ENCODE results near the gene CHRNB2.

CHRNB2 gene

DNA sequence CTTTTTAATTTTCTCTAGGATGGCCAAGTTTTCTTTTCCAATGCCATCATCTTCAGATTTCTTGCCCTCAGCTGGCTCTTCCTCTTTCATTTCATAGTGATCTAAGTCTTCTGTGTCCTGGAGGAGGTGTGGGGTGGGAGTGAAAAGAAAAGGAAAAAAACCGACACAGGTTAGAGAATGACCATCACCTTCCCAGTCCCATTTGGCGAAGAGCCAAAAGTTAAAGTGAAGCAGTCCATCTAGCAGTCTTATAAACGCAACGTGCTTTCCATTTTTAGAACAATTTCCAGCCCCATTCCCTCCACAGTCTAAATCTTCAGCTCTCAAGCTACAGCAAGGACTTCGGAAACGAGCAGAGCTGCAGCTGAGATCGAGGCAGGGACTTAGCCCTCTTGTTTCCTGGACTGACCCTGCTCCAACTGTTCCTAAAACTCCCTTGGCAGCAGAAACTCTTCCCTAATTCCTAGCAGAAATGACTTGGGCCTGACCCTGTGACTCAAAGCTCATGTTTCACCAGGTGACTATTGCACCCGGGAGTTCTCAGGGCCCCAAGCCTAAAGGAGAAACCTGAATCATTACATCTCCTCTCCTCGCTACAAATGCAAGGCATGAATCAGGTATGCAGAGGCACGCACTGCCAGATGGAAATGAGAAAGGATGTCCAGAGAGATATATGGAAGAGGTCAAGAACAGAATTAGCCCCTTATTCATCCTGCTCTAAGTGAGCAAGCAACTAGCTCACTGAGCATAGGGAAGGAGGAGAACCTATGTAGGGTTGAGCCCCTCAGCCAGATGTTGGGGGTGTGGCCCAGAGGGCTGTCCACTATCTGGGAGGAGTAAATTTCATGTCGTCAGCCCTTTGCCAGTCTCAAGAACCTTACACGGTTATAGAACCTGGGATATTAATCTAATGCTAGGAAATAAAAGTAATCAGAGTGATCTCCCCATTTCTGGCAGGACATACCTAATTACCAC lies 14.2 kb upstream of the CHRNB2 start:
- DNase-seq (ENCODE audit: low read depth in 2 of 2, low spot score in 1 of 2) = no peak

DNA sequence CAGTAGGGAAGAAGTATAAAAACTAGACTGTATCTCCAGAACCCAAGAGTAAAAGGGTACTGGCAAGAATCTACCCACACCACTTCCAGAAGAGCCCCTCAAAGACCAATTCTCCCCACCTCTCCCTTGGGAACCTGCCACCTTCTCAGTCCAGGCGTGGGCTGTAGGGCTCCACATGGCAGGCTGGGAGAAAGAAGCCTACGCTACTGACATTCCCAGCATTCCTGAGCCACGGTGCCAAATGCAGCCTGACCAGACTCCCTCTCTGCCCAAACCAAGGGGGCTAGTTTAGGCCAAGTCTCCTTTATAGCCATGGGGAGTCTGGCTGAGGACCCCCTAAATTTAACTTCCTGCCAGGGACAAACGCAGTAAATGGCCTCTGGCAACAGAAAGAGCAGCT lies 11.2 kb upstream of the CHRNB2 start:
- no peak for DNase-seq (ENCODE audit: low read depth in 2 of 2, low spot score in 1 of 2)

DNA sequence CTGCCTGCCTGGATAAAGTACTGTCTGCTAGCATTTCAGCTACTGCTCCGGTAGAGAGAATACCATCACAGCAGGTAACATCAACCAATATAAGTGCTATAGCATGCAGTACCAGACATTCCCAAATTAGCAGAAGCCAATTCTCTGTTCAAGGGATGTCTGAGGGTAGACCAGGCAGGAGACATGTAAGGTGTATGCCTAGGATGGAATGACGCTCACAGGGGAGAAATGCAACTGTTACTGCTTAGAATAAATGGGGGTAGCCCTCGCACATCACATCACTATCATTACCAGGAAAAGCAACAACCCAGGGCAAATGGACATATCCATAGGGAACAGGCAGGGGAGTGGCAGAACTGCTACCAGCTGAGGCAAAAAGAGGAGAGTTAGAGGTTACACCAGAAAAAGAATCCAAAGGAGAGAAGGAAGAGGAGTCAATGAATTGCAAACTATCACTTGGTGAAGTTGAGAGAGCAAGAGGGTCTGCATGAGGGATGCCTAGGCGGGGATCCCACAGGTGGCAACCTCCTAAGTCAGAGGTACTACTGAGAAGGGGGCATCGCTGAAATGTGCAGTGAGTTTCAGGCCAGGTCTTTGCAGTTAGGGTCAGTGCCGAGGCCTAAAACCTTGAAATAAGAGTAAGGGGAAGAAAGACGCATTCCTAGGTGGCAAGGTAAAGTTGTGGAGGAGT lies 10.2 kb upstream of the CHRNB2 start:
- DNase-seq (ENCODE audit: low read depth in 2 of 2, low spot score in 1 of 2) = no peak

DNA sequence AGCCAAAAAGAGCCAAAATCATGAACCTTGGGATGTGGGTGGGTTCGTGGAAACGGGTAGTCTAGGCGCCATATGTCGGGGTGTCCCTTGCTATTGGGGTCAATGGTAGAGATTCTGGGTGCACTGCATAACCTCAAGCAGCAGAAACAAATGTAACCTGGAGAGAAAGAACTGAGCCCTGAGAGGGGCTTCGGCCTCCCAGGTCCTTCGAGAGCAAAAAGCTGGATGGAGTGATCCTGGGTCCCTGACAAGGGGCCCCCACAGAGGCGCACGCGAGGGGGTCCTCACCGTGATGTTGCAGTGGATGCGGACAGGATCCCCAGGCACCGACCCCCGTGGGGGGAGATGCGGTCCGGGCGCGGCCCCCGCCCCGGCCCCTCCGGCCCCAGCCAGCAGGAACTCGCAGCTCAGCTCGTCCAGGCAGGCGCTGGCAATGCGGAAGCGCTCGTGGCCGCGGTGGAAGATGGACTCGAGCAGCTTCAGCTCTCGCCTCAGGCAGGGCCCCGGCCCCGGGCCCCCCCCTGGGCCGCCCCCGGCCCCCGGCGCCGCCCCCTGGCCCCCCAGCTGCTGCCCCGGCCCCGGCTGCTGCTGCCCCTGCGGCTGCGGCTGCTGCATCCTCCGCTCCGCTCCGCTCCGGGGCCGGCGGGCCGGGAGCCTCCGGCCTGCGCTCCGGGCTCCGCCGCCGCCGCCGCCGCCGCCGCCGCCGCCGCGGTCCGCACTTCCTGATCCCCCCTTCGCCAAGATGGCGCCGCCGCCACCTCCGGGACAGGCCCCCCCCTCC lies 9.4 kb upstream of the CHRNB2 start, which contains the start of gene UBE2Q1:
UBE2Q1 (minus strand) TSS at position 724 of the 781 bp plus-strand sequence; CDS start at position 615, 109 bp downstream.
- peak; percentile 6 to 23 for DNase-seq (ENCODE audit: low read depth in 2 of 2, low spot score in 1 of 2)

DNA sequence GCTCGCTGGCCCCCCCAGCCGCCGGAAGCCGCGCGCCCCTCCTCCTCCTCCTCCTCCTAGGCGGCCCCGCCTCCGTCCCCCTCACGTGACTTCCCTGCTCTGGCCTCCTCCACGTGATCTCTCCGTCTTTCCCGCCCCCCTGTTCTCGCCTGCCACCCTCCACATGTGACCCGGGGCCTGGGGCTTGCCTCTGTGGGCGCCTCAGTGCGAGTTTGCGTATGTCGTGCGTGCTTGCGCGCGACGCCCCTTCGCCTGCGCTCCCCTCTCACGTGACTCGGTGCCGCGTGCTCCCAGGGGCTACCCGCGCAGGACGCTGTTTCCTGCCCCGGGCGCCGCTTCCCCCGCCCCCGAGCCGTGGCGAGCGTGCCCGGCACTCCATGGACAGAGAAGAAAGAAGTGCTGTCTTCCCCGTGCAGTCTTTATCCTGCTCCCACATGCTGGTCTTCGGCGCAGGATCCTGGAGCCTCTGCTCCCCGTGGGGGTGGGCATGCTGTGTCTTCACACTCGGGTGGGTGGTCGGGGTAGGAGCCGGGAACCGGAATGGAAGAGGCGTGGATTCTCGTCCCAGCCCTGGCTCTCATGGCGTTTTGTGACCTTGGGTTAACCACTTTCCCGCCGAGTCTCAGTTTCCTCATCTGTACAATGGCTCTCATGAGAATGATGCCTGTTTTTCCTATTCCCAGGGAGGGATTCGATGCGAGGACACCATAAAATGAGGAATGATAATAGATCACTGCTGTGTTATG lies 8.7 kb upstream of the CHRNB2 start:
- DNase-seq (ENCODE audit: low read depth in 2 of 2, low spot score in 1 of 2) = peak; percentile 97 to 99

DNA sequence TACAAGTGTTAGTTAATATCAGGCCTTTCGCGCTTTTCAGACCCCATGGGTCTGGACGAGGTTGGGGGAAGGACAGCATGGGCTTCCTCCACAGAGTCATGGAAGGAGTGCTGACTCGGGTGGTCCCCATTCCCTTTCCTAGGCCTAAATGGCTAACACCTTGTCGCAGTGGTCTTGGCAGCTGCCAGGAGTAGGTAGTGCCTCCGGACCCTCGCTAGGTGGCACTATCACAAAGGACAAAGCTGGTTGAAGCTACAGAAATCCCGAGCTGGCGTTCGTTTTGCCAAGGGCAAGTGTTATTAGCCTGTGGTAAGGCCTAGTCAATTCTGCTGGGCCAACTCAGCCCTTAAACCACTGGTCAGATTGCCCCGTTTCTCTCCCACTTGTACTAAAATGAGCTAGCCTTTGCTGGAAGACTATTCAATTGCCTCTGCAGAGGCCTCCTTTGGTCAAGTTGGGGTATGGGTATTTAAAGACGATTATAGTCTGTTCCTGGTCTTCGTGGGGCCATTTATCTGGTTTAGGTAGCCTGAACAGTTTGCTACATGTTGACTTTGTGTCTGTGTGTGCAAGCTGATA lies 8.0 kb upstream of the CHRNB2 start:
- peak; percentile 46 to 68 for DNase-seq (ENCODE audit: low read depth in 2 of 2, low spot score in 1 of 2)

DNA sequence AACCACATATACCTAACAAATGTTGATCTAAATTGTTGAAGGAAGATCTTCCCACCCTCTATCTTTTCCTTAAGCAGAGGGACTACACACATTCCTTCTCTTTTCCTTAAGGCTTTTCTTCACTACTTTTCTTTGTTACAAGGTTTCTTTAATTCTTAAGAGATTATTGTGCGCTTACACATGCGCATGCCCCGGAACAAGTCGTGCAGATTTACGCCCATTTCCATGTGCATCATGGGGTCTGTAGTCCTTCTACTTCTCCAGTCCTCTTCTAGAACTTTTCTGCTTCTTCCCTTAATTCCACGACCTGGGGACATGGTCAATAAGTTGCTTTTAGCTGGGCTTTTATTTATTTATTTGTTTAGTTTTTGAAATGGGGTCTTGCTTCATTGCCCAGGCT lies 1.7 kb upstream of the CHRNB2 start:
- DNase-seq (ENCODE audit: low read depth in 2 of 2, low spot score in 1 of 2) = no peak

DNA sequence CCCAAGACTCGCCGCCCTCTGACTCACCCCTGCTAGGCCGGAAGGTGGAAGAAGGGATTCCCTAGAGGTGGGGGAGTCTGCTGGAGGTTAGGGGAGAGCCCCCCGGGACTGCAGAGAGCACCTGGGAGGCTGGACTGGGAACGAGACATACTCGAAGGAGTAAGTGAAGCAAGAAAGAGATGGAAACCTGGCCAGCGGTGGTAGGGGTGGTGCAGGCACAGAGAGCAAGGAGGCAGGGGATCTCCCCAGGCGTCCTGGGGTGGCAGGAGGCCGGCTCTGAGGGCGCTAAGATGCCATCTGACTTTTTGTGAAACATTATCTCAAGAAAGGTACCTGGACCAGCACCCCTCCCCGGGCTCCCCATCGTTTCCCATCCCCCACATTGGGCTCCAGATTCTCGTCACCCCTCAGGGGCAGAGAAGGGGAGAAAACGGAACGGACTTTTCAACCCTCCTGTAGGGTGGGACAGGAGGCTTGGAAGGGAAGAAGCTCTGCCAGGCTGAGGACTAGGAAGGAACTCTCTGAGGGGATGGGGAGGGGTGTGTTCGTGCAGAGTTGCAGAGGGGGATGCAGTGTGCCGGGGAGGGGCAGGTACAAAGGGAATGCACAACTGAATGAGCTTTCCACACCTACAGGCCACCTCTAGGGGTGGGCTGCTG lies 708 bp downstream of the CHRNB2 start:
- no peak for DNase-seq (ENCODE audit: low read depth in 2 of 2, low spot score in 1 of 2)

DNA sequence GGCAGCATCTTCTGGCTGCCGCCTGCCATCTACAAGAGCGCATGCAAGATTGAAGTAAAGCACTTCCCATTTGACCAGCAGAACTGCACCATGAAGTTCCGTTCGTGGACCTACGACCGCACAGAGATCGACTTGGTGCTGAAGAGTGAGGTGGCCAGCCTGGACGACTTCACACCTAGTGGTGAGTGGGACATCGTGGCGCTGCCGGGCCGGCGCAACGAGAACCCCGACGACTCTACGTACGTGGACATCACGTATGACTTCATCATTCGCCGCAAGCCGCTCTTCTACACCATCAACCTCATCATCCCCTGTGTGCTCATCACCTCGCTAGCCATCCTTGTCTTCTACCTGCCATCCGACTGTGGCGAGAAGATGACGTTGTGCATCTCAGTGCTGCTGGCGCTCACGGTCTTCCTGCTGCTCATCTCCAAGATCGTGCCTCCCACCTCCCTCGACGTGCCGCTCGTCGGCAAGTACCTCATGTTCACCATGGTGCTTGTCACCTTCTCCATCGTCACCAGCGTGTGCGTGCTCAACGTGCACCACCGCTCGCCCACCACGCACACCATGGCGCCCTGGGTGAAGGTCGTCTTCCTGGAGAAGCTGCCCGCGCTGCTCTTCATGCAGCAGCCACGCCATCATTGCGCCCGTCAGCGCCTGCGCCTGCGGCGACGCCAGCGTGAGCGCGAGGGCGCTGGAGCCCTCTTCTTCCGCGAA lies 3.8 kb downstream of the CHRNB2 start:
- DNase-seq (ENCODE audit: low read depth in 2 of 2, low spot score in 1 of 2) = no peak

DNA sequence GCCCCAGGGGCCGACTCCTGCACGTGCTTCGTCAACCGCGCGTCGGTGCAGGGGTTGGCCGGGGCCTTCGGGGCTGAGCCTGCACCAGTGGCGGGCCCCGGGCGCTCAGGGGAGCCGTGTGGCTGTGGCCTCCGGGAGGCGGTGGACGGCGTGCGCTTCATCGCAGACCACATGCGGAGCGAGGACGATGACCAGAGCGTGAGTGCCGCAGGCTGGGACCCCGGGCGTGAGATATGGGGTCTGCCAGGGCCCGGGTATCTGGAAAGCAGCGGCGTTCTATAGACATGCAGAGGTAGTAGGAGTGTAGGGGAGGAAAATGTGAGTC lies 4.3 kb downstream of the CHRNB2 start:
- DNase-seq (ENCODE audit: low read depth in 2 of 2, low spot score in 1 of 2) = no peak

DNA sequence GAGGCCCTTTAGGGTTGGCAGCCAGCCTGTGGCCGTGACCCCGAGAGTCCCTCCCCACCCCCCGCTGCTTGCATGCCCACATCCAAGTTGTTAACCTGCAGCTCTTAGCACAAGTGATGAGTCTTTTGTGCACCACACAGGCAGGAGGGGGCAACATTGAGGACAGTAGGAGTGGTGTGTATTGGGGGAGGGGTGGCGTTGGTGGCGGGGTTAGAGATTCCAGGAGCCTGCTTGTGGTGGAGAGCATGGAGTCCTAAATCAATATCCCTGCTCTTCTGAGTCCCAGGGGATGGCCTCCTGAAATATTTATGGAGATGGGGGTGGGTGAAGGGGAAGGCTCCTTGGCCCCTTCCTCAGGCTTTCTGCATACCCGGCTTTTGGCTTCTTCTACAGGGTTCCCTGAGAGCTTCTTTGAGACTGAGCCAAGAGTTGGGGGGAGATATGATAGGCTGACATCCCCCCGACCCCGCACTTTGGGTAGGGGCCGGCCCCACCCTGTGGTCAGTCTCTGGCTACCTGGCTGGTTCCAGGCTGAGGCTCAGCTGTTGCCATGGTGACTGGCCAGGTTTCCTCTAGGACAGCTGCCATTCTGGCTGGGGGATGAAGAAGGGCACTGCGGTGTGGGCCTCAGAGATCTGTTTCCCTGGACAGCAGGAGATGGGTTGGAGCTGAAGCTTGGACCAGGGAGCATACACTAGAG lies 5.0 kb downstream of the CHRNB2 start:
- DNase-seq (ENCODE audit: low read depth in 2 of 2, low spot score in 1 of 2) = no peak

DNA sequence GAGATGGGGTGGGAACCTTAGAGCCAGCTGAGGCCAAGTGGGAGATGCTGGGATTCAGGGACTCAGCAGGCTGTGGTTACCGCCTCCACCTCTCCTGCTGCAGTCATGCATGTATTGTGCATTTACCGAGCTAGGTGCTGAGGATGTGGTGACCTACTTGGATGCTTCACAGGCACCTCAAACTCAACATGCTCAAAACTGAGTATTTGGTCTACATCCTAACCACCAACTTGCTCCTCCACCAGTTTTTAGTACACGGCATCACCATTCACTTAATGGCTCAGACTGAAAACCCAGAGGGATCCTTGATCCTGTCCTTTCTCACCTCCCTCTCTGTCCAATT lies 5.6 kb downstream of the CHRNB2 start:
- no peak for DNase-seq (ENCODE audit: low read depth in 2 of 2, low spot score in 1 of 2)

DNA sequence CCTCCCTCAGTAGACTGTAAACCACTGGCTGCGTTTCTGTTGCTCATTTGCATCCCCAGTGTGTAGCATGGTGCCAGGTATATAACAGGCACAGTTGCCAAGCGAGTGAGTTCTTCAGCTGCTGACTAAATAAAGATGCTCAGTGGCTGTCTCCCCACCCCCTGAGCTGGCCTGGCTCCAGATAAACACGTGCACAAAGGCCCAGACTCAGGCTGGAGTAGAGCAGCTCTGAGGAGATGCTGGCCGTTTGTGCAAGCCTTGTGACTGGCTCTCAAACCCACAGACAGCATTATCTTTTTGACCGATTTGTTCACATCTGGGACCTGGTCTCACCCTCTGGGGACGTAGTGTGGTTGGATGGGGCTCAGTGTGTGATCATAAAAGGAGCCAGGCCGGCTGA lies 7.1 kb downstream of the CHRNB2 start:
- DNase-seq (ENCODE audit: low read depth in 2 of 2, low spot score in 1 of 2) = no peak

DNA sequence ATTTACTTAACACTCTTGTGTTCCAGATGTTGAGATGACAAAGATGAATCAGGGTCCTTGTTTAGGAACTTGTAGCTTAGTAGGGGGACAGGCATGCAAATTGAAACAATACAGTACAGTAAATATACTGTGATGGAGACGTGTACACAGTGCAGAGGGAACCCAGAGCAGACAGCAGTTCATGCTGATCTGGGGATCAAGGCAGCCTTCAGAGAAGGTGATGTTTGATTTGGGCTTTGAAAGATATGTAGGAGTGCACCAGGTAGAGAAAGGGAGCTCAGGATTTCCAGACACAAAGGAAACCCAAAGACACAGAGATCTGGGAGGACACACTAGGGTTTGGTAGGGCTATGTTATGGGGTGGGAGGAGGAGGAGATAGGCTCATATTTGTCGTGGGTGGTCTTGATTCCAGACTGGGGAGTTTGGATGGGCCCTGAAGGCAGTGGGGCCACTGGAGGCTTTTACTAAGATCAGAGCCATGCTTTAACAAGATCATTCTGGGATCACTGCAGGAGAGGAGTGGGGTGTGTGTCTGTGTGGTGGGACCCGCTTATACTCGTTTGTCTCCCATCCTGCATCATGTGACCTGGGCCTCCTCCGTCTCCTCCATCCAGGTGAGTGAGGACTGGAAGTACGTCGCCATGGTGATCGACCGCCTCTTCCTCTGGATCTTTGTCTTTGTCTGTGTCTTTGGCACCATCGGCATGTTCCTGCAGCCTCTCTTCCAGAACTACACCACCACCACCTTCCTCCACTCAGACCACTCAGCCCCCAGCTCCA lies 7.8 kb downstream of the CHRNB2 start:
- no peak for DNase-seq (ENCODE audit: low read depth in 2 of 2, low spot score in 1 of 2)

DNA sequence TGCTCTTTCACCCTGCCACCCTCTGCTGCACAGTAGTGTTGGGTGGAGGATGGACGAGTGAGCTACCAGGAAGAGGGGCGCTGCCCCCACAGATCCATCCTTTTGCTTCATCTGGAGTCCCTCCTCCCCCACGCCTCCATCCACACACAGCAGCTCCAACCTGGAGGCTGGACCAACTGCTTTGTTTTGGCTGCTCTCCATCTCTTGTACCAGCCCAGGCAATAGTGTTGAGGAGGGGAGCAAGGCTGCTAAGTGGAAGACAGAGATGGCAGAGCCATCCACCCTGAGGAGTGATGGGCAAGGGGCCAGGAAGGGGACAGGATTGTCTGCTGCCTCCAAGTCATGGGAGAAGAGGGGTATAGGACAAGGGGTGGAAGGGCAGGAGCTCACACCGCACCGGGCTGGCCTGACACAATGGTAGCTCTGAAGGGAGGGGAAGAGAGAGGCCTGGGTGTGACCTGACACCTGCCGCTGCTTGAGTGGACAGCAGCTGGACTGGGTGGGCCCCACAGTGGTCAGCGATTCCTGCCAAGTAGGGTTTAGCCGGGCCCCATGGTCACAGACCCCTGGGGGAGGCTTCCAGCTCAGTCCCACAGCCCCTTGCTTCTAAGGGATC lies 8.5 kb downstream of the CHRNB2 start:
- no peak for DNase-seq (ENCODE audit: low read depth in 2 of 2, low spot score in 1 of 2)

DNA sequence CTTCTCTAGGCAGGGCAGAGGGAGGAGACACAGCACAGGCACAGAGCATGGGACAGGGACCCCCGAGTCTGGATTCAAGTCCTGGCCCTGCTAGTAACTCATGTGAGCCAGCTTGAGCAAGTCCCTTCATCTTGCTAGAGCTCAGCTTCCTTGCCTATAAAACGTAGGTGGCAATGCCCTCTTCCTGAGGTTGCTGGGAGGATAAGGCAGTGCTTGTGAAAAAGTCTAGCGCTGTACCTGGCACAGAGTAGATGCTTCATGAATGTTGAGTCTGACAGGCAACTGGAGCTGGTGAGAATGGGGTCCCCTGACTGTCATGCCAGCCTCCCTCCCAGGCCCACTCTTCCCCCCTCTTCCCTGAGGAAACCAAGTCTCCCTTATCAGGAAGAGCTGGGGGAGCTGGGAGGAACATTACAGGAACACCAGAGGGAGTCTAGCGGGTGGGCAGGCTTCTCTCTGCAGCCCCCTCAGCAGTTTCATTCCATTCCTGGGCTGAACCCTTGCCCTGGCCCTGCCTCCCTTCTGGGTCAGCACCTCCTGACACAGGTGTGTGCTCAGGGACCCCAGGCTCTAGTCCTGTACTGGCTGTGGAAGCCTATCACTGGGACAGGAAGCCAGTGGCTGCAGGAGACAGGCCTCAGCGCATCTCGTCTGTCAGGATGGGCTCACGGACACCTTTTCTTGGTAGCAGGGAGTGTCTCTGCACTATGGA lies 9.9 kb downstream of the CHRNB2 start:
- DNase-seq (ENCODE audit: low read depth in 2 of 2, low spot score in 1 of 2) = no peak

DNA sequence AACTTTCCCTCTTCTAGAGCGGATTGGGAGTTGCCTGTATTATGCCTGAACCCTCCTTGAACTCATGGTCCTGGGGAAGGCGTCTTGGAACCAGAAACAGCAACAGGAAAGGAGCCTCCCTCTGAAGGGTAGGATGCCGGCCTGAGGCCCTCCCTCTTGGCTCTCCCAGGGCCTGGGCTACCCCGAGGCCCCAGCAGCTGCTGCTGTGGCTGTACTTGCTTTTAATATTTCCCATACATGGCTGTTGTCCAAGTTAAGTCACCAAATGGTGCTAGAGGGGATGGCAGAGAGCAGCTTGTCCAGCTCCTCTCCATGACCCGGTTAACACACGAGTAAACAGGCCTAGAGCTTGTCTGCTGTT lies 10.5 kb downstream of the CHRNB2 start:
- DNase-seq (ENCODE audit: low read depth in 2 of 2, low spot score in 1 of 2) = no peak

Measured in stimulated activated CD8-positive, alpha-beta memory T cell treated with anti-CD3 and anti-CD28 coated beads, Interleukin-4, amount 100 ng/mL, for 1 hour (primary cell).